HCT116 (cell line): Measurements from ENCODE around the gene PPIP5K2. TPM values are rescaled to one million over a fixed set of nuclear protein-coding genes. Genes with fewer than 3 reads are reported as not detected.

ENCODE experiments used
- ATAC-seq: fragments of 200-7000 bp; cut with Tn5 transposase; 2 replicates; pipeline ENCODE4 v1.9.1; 2020; ENCODE audit warnings: mild to moderate bottlenecking, moderate library complexity
- BruUV-seq: library from RNA; stranded (reverse); fragments of 400-500 nt; replicated peaks from 2 replicates; lab custom pipeline; 2021; lab: Mats Ljungman, UMichigan
- CTCF ChIA-PET: fragments of 300-600 bp; sonication (Branson Sonifier 250); formaldehyde crosslinking; loops from one replicate; lab custom pipeline; 2021; ENCODE audit warnings: antibody characterized with exemption; lab: Charles Lee
- POLR2A ChIA-PET: fragments of 300-600, 350-600 bp; sonication (Branson Sonifier 250); formaldehyde crosslinking; loops from one replicate; lab custom pipeline; 2021; ENCODE audit warnings: antibody characterized with exemption; lab: Charles Lee
- RAD21 ChIA-PET, 2 experiments: fragments of 300-600 bp; sonication (Branson Sonifier 250); formaldehyde crosslinking; loops; one replicate each; lab custom pipeline; 2023; ENCODE audit warnings: low total read pairs in 2 of 2; ENCODE audit not compliant: uncharacterized antibody in 2 of 2, unreplicated experiment in 2 of 2, low non-redundant PET in 1 of 2; lab: Charles Lee
- DNase-seq: peaks from one replicate; pipeline ENCODE4 v3.0.0-alpha.2; 2010; ENCODE audit warnings: low read depth, low spot score
- H2AFZ ChIP-seq: fragments of 200-600 bp; shearing (Covaris generic), sonication (generic); 2 replicates; pipeline ENCODE4 v1.6.1; 2017; ENCODE audit warnings: low read depth, mixed run types, mixed read lengths, antibody characterized with exemption, low read length; ENCODE audit not compliant: poor library complexity, severe bottlenecking
- H3K27ac ChIP-seq: 2 replicates; pipeline ENCODE4 v1.5.1; 2012; ENCODE audit warnings: low read depth, low read length
- H3K27me3 ChIP-seq: fragments of 200-600 bp; sonication (generic); 2 replicates; pipeline ENCODE4 v1.6.1; 2016; ENCODE audit warnings: mixed run types, low read length, mixed read lengths; ENCODE audit not compliant: insufficient read depth
- H3K36me3 ChIP-seq, 2 experiments: fragments of 200-500 bp in 1 of 2; fragments of 200-600 bp in 1 of 2; sonication (Bioruptor generic) in 1 of 2; sonication (generic) in 1 of 2; 2 replicates each; pipeline versions ENCODE4 v1.5.1 to v1.6.1; 2014 to 2016; ENCODE audit warnings: low read length in 2 of 2, inconsistent platforms in 1 of 2, mixed read lengths in 1 of 2, mixed run types in 1 of 2; ENCODE audit not compliant: insufficient read depth in 2 of 2, control insufficient read depth in 1 of 2
- H3K4me1 ChIP-seq, 2 experiments: fragments of 200-600 bp in 1 of 2; sonication (generic) in 1 of 2; 2 replicates each; pipeline versions ENCODE4 v1.5.1 to v1.6.1; 2012 to 2017; ENCODE audit warnings: low read length in 2 of 2, inconsistent platforms in 1 of 2, mild to moderate bottlenecking in 1 of 2, mixed read lengths in 1 of 2, mixed run types in 1 of 2, moderate library complexity in 1 of 2; ENCODE audit not compliant: insufficient read depth in 2 of 2, control insufficient read depth in 1 of 2
- H3K4me2 ChIP-seq: fragments of 200-600 bp; sonication (generic); 2 replicates; pipeline ENCODE4 v1.6.1; 2017; ENCODE audit warnings: mixed run types, low read length, mixed read lengths
- H3K4me3 ChIP-seq, 2 experiments: fragments of 200-600 bp in 1 of 2; sonication (generic) in 1 of 2; replicated peaks in 1 of 2; 2 replicates each; pipeline ENCODE4 v1.5.1; 2011 to 2016; ENCODE audit warnings: low read length in 2 of 2, control low read depth in 1 of 2, low read depth in 1 of 2, mild to moderate bottlenecking in 1 of 2, mixed read lengths in 1 of 2, mixed run types in 1 of 2
- H3K79me2 ChIP-seq: fragments of 200-600 bp; sonication (generic); 2 replicates; pipeline ENCODE4 v1.6.1; 2017; ENCODE audit warnings: mild to moderate bottlenecking, mixed run types, low read length, moderate library complexity, mixed read lengths; ENCODE audit not compliant: insufficient read depth
- H3K9ac ChIP-seq: fragments of 200-600 bp; sonication (generic); 2 replicates; pipeline ENCODE4 v1.6.1; 2016; ENCODE audit warnings: low read length, mixed read lengths
- H3K9me2 ChIP-seq: fragments of 200-600 bp; sonication (generic), shearing (Covaris generic); 2 replicates; pipeline ENCODE4 v1.6.1; 2017; ENCODE audit warnings: mixed run types, mild to moderate bottlenecking, moderate library complexity; ENCODE audit not compliant: insufficient read depth
- H3K9me3 ChIP-seq, 2 experiments: fragments of 200-500 bp in 1 of 2; fragments of 200-600 bp in 1 of 2; sonication (Bioruptor generic) in 1 of 2; sonication (generic) in 1 of 2; 2 replicates each; pipeline ENCODE4 v1.6.1; 2014 to 2017; ENCODE audit warnings: low read length in 2 of 2, mixed read lengths in 2 of 2, inconsistent platforms in 1 of 2, low read depth in 1 of 2, mild to moderate bottlenecking in 1 of 2, mixed run types in 1 of 2, moderate library complexity in 1 of 2; ENCODE audit not compliant: control insufficient read depth in 1 of 2, insufficient read depth in 1 of 2
- H4K20me1 ChIP-seq: fragments of 200-600 bp; sonication (generic), shearing (Covaris generic); 2 replicates; pipeline ENCODE4 v1.6.1; 2017; ENCODE audit warnings: mixed run types, mild to moderate bottlenecking, moderate library complexity; ENCODE audit not compliant: insufficient read depth
- CBX3 ChIP-seq: IDR thresholded peaks from 2 replicates; pipeline ENCODE4 v1.6.1; 2012; ENCODE audit warnings: low read depth
- CEBPB ChIP-seq: IDR thresholded peaks from 2 replicates; pipeline ENCODE4 v1.6.1; 2012; ENCODE audit warnings: low read depth
- EGR1 ChIP-seq: IDR thresholded peaks from 2 replicates; pipeline ENCODE4 v1.6.1; 2012; ENCODE audit warnings: low read depth
- ELF1 ChIP-seq: IDR thresholded peaks from 2 replicates; pipeline ENCODE4 v1.6.1; 2012; ENCODE audit warnings: low read depth, borderline replicate concordance
- EZH2 ChIP-seq: fragments of 200-600 bp; sonication (generic); IDR thresholded peaks from 2 replicates; pipeline ENCODE4 v1.6.1; 2017; ENCODE audit warnings: antibody characterized with exemption, mixed run types
- EZH2phosphoT487 ChIP-seq: fragments of 200-600 bp; IDR thresholded peaks from 2 replicates; pipeline ENCODE4 v1.6.1; 2018; ENCODE audit warnings: antibody characterized with exemption, borderline replicate concordance
- FOSL1 ChIP-seq: IDR thresholded peaks from 2 replicates; pipeline ENCODE4 v1.6.1; 2012; ENCODE audit warnings: low read depth
- JUND ChIP-seq: IDR thresholded peaks from 2 replicates; pipeline ENCODE4 v1.6.1; 2012
- POLR2A ChIP-seq: IDR thresholded peaks from 2 replicates; pipeline ENCODE4 v1.7.0; 2011; ENCODE audit warnings: borderline replicate concordance; ENCODE audit not compliant: insufficient read depth, insufficient read length; ENCODE audit errors: extremely low read depth
- RAD21 ChIP-seq: IDR thresholded peaks from 2 replicates; pipeline ENCODE4 v1.6.1; 2012; ENCODE audit warnings: low read depth, mild to moderate bottlenecking
- SP1 ChIP-seq: IDR thresholded peaks from 2 replicates; pipeline ENCODE4 v1.6.1; 2012; ENCODE audit warnings: low read depth
- SRF ChIP-seq: IDR thresholded peaks from 2 replicates; pipeline ENCODE4 v1.6.1; 2012; ENCODE audit warnings: low read depth
- TCF7L2 ChIP-seq: IDR thresholded peaks from 2 replicates; pipeline ENCODE4 v1.7.0; 2011; ENCODE audit warnings: borderline replicate concordance, inconsistent platforms; ENCODE audit not compliant: insufficient read depth, insufficient read length; ENCODE audit errors: extremely low read depth
- YY1 ChIP-seq: IDR thresholded peaks from 2 replicates; pipeline ENCODE4 v1.6.1; 2011; ENCODE audit warnings: low read length, low read depth, moderate library complexity, mild to moderate bottlenecking; ENCODE audit not compliant: insufficient replicate concordance; ENCODE audit errors: extremely low read depth
- ZFX ChIP-seq: fragments of 450-650 bp; IDR thresholded peaks from 2 replicates; pipeline ENCODE4 v1.6.1; 2017
- ZNF274 ChIP-seq: fragments of 200-500 bp; sonication (Bioruptor generic); IDR thresholded peaks from 2 replicates; pipeline ENCODE4 v1.6.1; 2014; ENCODE audit warnings: mild to moderate bottlenecking, low read depth, low read length, inconsistent platforms
- intact Hi-C: fragments of 100-400 bp; cut with micrococcal nuclease; formaldehyde crosslinking; loops from 2 replicates; pipeline ENCODE4 v1.10.0; 2022
- total RNA-seq: library from RNA; stranded (reverse); gene quantifications from one replicate; pipeline ENCODE4 v1.2.1, GENCODE V29; 2021; ENCODE audit not compliant: unreplicated experiment
- TF ChIP-seq, protein P1 (sequence below): IDR thresholded peaks from 2 replicates; pipeline ENCODE4 v1.6.1; 2011; ENCODE audit warnings: mild to moderate bottlenecking, low read length, moderate library complexity; ENCODE audit not compliant: insufficient replicate concordance; ENCODE audit errors: extremely low read depth
- TF ChIP-seq, protein P2 (sequence below): IDR thresholded peaks from 2 replicates; pipeline ENCODE4 v1.6.1; 2012
- TF ChIP-seq, protein P3 (sequence below): IDR thresholded peaks from 2 replicates; pipeline ENCODE4 v1.6.1; 2012; ENCODE audit warnings: low read depth

PPIP5K2 gene
- total RNA-seq, 1 experiment from 2014 or later: 45.8 TPM

DNA sequence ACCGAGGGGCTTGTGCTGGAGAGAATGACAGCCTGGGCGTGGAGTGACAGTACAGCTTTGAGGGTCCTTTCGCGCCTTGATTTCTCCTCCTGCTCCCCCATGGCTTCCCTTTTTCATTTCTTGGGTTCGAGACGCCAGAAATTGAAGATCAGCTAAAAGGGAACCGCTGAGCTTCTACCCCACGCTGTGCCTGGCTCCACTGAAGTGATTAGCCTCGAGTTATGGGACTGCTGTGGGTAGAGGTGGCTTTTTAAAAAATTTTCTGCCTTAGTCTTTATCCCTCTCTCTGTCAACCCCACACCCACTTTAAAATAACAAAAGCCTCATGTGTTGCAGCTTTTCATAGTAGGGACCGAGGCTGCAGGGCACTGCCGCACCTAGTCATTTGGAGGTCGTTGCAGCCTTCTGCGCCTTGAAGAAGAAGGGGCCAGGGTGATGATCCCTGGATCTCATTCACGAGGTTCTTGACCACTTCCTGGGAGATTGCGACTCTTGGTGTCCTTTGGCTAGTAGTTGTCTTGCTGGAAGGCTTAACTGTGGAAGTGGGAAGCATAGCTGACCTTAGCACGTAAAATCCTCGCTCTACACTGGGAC, 603 bp downstream of the PPIP5K2 start:
- no peaks in the 10 kb centered on the region for H3K9me3 ChIP-seq
- peak; percentile 1; the same call in 1 of the 2 replicates for ATAC-seq
- TSS peak; percentile 62 for BruUV-seq
- no peaks in the 10 kb centered on the region for H3K36me3 ChIP-seq
- H3K9ac ChIP-seq: peak overlapping the region; percentile 91
- ChIA-PET RAD21 (no interaction called here), CTCF (interaction anchor here (1.2 kb wide), 1 partner anchor 439 kb away, joined by 4 read pairs; no protein-coding TSS in a partner anchor)
- peaks cover 5 to 13% of the 10 kb centered on the region in 2 experiments; a peak in 3 of 4 replicates for H3K4me1 ChIP-seq
- no peak overlapping the region for H2AFZ ChIP-seq
- H3K79me2 ChIP-seq: peaks cover 74% of the 10 kb centered on the region
- H3K9me2 ChIP-seq: no peaks in the 10 kb centered on the region
- intact Hi-C loops: loop anchor here (10.0 kb wide), 1 partner anchor 346 kb away; no protein-coding TSS in a partner anchor
- DNase-seq: no peak
- TF ChIP-seq YY1 (no peak), ZNF274 (no peak), POLR2A (no peak), ELF1 (no peak), SRF (no peak), FOSL1 (no peak), RAD21 (no peak), CBX3 (no peak), EGR1 (no peak), TCF7L2 (no peak), EZH2 (no peak), ZFX (no peak), CEBPB (no peak), SP1 (no peak), JUND (no peak), EZH2phosphoT487 (no peak)
- TF ChIP-seq, protein P1, sequence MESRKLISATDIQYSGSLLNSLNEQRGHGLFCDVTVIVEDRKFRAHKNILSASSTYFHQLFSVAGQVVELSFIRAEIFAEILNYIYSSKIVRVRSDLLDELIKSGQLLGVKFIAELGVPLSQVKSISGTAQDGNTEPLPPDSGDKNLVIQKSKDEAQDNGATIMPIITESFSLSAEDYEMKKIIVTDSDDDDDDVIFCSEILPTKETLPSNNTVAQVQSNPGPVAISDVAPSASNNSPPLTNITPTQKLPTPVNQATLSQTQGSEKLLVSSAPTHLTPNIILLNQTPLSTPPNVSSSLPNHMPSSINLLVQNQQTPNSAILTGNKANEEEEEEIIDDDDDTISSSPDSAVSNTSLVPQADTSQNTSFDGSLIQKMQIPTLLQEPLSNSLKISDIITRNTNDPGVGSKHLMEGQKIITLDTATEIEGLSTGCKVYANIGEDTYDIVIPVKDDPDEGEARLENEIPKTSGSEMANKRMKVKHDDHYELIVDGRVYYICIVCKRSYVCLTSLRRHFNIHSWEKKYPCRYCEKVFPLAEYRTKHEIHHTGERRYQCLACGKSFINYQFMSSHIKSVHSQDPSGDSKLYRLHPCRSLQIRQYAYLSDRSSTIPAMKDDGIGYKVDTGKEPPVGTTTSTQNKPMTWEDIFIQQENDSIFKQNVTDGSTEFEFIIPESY: no peak
- TF ChIP-seq, protein P2, sequence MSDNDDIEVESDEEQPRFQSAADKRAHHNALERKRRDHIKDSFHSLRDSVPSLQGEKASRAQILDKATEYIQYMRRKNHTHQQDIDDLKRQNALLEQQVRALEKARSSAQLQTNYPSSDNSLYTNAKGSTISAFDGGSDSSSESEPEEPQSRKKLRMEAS: no peak
- TF ChIP-seq, protein P3, sequence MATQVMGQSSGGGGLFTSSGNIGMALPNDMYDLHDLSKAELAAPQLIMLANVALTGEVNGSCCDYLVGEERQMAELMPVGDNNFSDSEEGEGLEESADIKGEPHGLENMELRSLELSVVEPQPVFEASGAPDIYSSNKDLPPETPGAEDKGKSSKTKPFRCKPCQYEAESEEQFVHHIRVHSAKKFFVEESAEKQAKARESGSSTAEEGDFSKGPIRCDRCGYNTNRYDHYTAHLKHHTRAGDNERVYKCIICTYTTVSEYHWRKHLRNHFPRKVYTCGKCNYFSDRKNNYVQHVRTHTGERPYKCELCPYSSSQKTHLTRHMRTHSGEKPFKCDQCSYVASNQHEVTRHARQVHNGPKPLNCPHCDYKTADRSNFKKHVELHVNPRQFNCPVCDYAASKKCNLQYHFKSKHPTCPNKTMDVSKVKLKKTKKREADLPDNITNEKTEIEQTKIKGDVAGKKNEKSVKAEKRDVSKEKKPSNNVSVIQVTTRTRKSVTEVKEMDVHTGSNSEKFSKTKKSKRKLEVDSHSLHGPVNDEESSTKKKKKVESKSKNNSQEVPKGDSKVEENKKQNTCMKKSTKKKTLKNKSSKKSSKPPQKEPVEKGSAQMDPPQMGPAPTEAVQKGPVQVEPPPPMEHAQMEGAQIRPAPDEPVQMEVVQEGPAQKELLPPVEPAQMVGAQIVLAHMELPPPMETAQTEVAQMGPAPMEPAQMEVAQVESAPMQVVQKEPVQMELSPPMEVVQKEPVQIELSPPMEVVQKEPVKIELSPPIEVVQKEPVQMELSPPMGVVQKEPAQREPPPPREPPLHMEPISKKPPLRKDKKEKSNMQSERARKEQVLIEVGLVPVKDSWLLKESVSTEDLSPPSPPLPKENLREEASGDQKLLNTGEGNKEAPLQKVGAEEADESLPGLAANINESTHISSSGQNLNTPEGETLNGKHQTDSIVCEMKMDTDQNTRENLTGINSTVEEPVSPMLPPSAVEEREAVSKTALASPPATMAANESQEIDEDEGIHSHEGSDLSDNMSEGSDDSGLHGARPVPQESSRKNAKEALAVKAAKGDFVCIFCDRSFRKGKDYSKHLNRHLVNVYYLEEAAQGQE: no peak
- TF ChIP-seq, all 23 proteins: peak for 0
- Histone ChIP-seq H3K27ac (peak overlapping the region; percentile 93), H3K27me3 (no peaks in the 10 kb centered on the region), H4K20me1 (no peaks in the 10 kb centered on the region), H3K4me2 (peak overlapping the region; percentile 85), H3K4me3 (peak overlapping the region; percentile 83 to 88)
- POLR2A ChIA-PET: interaction anchor here (1.2 to 1.4 kb wide), 3 partner anchors 14 to 138 kb away, joined by 3 to 4 read pairs (median 4); partner anchors contain the start of gene MACIR
